IMR-90 (cell line): ENCODE results near the gene EPHA5. TPM values are rescaled to one million over a fixed set of nuclear protein-coding genes. Genes with fewer than 3 reads are reported as not detected.

ENCODE experiments used
- ATAC-seq: fragments of 200-7000 bp; cut with Tn5 transposase; 2 replicates; pipeline ENCODE4 v1.9.1; 2020; ENCODE audit warnings: low read depth, mild to moderate bottlenecking, moderate library complexity
- BruUV-seq: library from RNA; stranded (reverse); fragments of 400-500 nt; replicated peaks from 2 replicates; lab custom pipeline; 2021; lab: Mats Ljungman, UMichigan
- CTCF ChIA-PET: fragments of 300-600 bp; formaldehyde crosslinking; extraction: SDS; loops from one replicate; lab custom pipeline; 2021; ENCODE audit warnings: antibody characterized with exemption; lab: Yijun Ruan, JAX
- POLR2A ChIA-PET: fragments of 300-600 bp; sonication (Branson Sonifier 250); formaldehyde crosslinking; loops from one replicate; lab custom pipeline; 2022; ENCODE audit warnings: antibody characterized with exemption; ENCODE audit not compliant: unreplicated experiment; lab: Charles Lee
- DNase-seq: peaks from one replicate; pipeline ENCODE4 v3.0.0; 2013
- H2AFZ ChIP-seq: replicated peaks from 2 replicates; pipeline ENCODE3; 2013; ENCODE audit warnings: low read length, mild to moderate bottlenecking; ENCODE audit not compliant: poor library complexity
- H2AK5ac ChIP-seq: 2 replicates; pipeline ENCODE4 v1.6.1; 2013; ENCODE audit warnings: low read depth, low read length, inconsistent platforms
- H2AK9ac ChIP-seq: replicated peaks from 2 replicates; pipeline ENCODE3; 2013; ENCODE audit warnings: mild to moderate bottlenecking, low read depth, low read length, moderate library complexity; ENCODE audit not compliant: poor library complexity
- H2BK120ac ChIP-seq: 2 replicates; pipeline ENCODE4 v1.6.1; 2013; ENCODE audit warnings: low read depth, low read length, inconsistent platforms
- H2BK15ac ChIP-seq: 3 replicates; pipeline ENCODE4 v1.6.1; 2013; ENCODE audit warnings: low read depth, low read length, inconsistent platforms
- H2BK20ac ChIP-seq: 2 replicates; pipeline ENCODE4 v1.6.1; 2013; ENCODE audit warnings: low read depth, mild to moderate bottlenecking, inconsistent platforms, low read length, moderate library complexity
- H2BK5ac ChIP-seq: 2 replicates; pipeline ENCODE4 v1.6.1; 2013; ENCODE audit warnings: mild to moderate bottlenecking, low read depth, low read length, inconsistent platforms; ENCODE audit not compliant: poor library complexity, severe bottlenecking
- H3K14ac ChIP-seq: replicated peaks from 2 replicates; pipeline ENCODE4 v1.6.1; 2013; ENCODE audit warnings: low read depth, low read length, inconsistent platforms
- H3K18ac ChIP-seq: 2 replicates; pipeline ENCODE4 v1.6.1; 2013; ENCODE audit warnings: low read depth, low read length, control low read depth
- H3K23ac ChIP-seq: 2 replicates; pipeline ENCODE4 v1.6.1; 2013; ENCODE audit warnings: low read depth, low read length, inconsistent platforms
- H3K27ac ChIP-seq: 2 replicates; pipeline ENCODE4 v1.5.1; 2013; ENCODE audit warnings: mild to moderate bottlenecking, control low read depth, low read length; ENCODE audit not compliant: insufficient read depth
- H3K27me3 ChIP-seq: 2 replicates; pipeline ENCODE4 v1.6.1; 2013; ENCODE audit warnings: low read length; ENCODE audit not compliant: control insufficient read depth, insufficient read depth
- H3K36me3 ChIP-seq: 2 replicates; pipeline ENCODE4 v1.6.1; 2013; ENCODE audit warnings: low read length, mixed read lengths; ENCODE audit not compliant: control insufficient read depth, insufficient read depth
- H3K4ac ChIP-seq: 2 replicates; pipeline ENCODE4 v1.6.1; 2013; ENCODE audit warnings: low read depth, low read length, inconsistent platforms
- H3K4me1 ChIP-seq: 2 replicates; pipeline ENCODE4 v1.6.1; 2013; ENCODE audit warnings: low read length, mixed read lengths; ENCODE audit not compliant: control insufficient read depth, insufficient read depth
- H3K4me2 ChIP-seq: 2 replicates; pipeline ENCODE4 v1.6.1; 2013; ENCODE audit warnings: low read depth, mild to moderate bottlenecking, control low read depth, low read length, moderate library complexity
- H3K4me3 ChIP-seq: 2 replicates; pipeline ENCODE4 v1.5.1; 2013; ENCODE audit warnings: low read depth, mild to moderate bottlenecking, control low read depth, low read length, moderate library complexity; ENCODE audit not compliant: insufficient read depth
- H3K56ac ChIP-seq: 2 replicates; pipeline ENCODE4 v1.6.1; 2013; ENCODE audit warnings: low read length, inconsistent platforms; ENCODE audit not compliant: insufficient read depth; ENCODE audit errors: extremely low read depth
- H3K79me1 ChIP-seq, 2 experiments: 2 replicates each; pipeline ENCODE4 v1.6.1; 2013; ENCODE audit warnings: low read length in 2 of 2, inconsistent platforms in 1 of 2, low read depth in 1 of 2
- H3K9ac ChIP-seq: 2 replicates; pipeline ENCODE4 v1.6.1; 2013; ENCODE audit warnings: low read depth, low read length, control low read depth
- H3K9me1 ChIP-seq: 2 replicates; pipeline ENCODE4 v1.6.1; 2013; ENCODE audit warnings: low read length, inconsistent platforms; ENCODE audit not compliant: insufficient read depth
- H3K9me3 ChIP-seq: 2 replicates; pipeline ENCODE4 v1.6.1; 2013; ENCODE audit warnings: low read length; ENCODE audit not compliant: control insufficient read depth, insufficient read depth
- H4K20me1 ChIP-seq: 2 replicates; pipeline ENCODE4 v1.6.1; 2013; ENCODE audit warnings: low read length, inconsistent platforms; ENCODE audit not compliant: insufficient read depth
- H4K5ac ChIP-seq: 2 replicates; pipeline ENCODE4 v1.6.1; 2013; ENCODE audit warnings: mild to moderate bottlenecking, low read depth, low read length, control low read depth
- H4K8ac ChIP-seq, 2 experiments: 2 replicates each; pipeline ENCODE4 v1.6.1; 2013; ENCODE audit warnings: low read depth in 2 of 2, low read length in 2 of 2, control low read depth in 1 of 2, inconsistent platforms in 1 of 2
- H4K91ac ChIP-seq: 2 replicates; pipeline ENCODE4 v1.6.1; 2013; ENCODE audit warnings: low read depth, low read length, inconsistent platforms; ENCODE audit not compliant: insufficient read depth
- BHLHE40 ChIP-seq: fragments of 150-350 bp; IDR thresholded peaks from 2 replicates; pipeline ENCODE4 v1.6.1; 2016; ENCODE audit warnings: mild to moderate bottlenecking, low read depth, low read length
- CEBPB ChIP-seq: IDR thresholded peaks from 2 replicates; pipeline ENCODE4 v1.6.1; 2012; ENCODE audit warnings: low read depth, low read length, improper control_type of control experiment
- CHD1 ChIP-seq: IDR thresholded peaks from 2 replicates; pipeline ENCODE4 v1.6.1; 2012; ENCODE audit warnings: low read depth, low read length, improper control_type of control experiment
- CTCF ChIP-seq: conservative IDR thresholded peaks from 2 replicates; pipeline ENCODE4 v1.5.1; 2012; ENCODE audit warnings: mild to moderate bottlenecking, low read depth, low read length, improper control_type of control experiment
- FOS ChIP-seq: fragments of 150-350 bp; IDR thresholded peaks from 2 replicates; pipeline ENCODE4 v1.6.1; 2016; ENCODE audit warnings: low read depth, low read length
- MAFK ChIP-seq: IDR thresholded peaks from 2 replicates; pipeline ENCODE4 v1.6.1; 2012; ENCODE audit warnings: low read depth, low read length, improper control_type of control experiment
- MAZ ChIP-seq: IDR thresholded peaks from 2 replicates; pipeline ENCODE4 v1.6.1; 2012; ENCODE audit warnings: low read depth, mild to moderate bottlenecking, low read length, improper control_type of control experiment, moderate library complexity, borderline replicate concordance
- MXI1 ChIP-seq: IDR thresholded peaks from 2 replicates; pipeline ENCODE4 v1.6.1; 2012; ENCODE audit warnings: low read depth, mild to moderate bottlenecking, low read length, moderate library complexity, borderline replicate concordance
- NFE2L2 ChIP-seq: fragments of 150-350 bp; IDR thresholded peaks from 2 replicates; pipeline ENCODE4 v1.6.1; 2016; ENCODE audit warnings: low read depth, mild to moderate bottlenecking, low read length
- POLR2A ChIP-seq: IDR thresholded peaks from 2 replicates; pipeline ENCODE4 v1.6.1; 2012; ENCODE audit warnings: mild to moderate bottlenecking, low read depth, low read length
- RAD21 ChIP-seq: IDR thresholded peaks from 2 replicates; pipeline ENCODE4 v1.6.1; 2012; ENCODE audit warnings: low read length, improper control_type of control experiment
- RCOR1 ChIP-seq: IDR thresholded peaks from 2 replicates; pipeline ENCODE4 v1.6.1; 2012; ENCODE audit warnings: mild to moderate bottlenecking, low read length, improper control_type of control experiment; ENCODE audit not compliant: insufficient replicate concordance
- RFX5 ChIP-seq: IDR thresholded peaks from 2 replicates; pipeline ENCODE4 v1.8.0; 2012; ENCODE audit warnings: low read depth, mild to moderate bottlenecking, low read length, moderate library complexity
- SMC3 ChIP-seq: fragments of 150-350 bp; IDR thresholded peaks from 2 replicates; pipeline ENCODE4 v1.6.1; 2016; ENCODE audit warnings: low read depth, mild to moderate bottlenecking, antibody characterized with exemption, low read length, moderate library complexity
- WGBS, 2 experiments: methylation state at CpG; one replicate each; pipeline versions ENCODE4 v1.1.5 to v1.1.7; 2013; ENCODE audit warnings: missing lambda C conversion rate in 2 of 2; ENCODE audit not compliant: insufficient read length in 1 of 2; ENCODE audit errors: extremely low coverage in 2 of 2; 5-methylcytosine and 5-hydroxymethylcytosine counted together
- dilution Hi-C: fragments of 300-500 bp; cut with HindIII; formaldehyde crosslinking; loops from one replicate; pipeline ENCODE4 v1.14.3; 2018; ENCODE audit warnings: low sequenced_read_pairs; ENCODE audit not compliant: unreplicated experiment
- in situ Hi-C: fragments of 300-500 bp; cut with MboI; formaldehyde crosslinking; loops from 3 replicates; pipeline ENCODE4 v1.14.3; 2019; ENCODE audit warnings: low sequenced_read_pairs, inconsistent platforms, mixed read lengths
- intact Hi-C: fragments of 100-400 bp; cut with micrococcal nuclease; formaldehyde crosslinking; loops from 2 replicates; pipeline ENCODE4 v1.10.0; 2022
- polyA plus RNA-seq, 3 experiments: library from polyadenylated mRNA; depleted of rRNA; stranded (reverse); fragments of >200 nt; gene quantifications; 2 replicates each; pipeline ENCODE4 v1.2.3, GENCODE V29; 2012; ENCODE audit warnings: low replicate concordance in 1 of 3
- total RNA-seq: library from RNA; depleted of rRNA; stranded (reverse); fragments of >200 nt; gene quantifications from 2 replicates; pipeline ENCODE4 v1.2.3, GENCODE V29; 2012
- TF ChIP-seq, protein P1 (sequence below): fragments of 150-350 bp; IDR thresholded peaks from 2 replicates; pipeline ENCODE4 v1.6.1; 2016; ENCODE audit warnings: low read depth, mild to moderate bottlenecking, low read length, moderate library complexity, borderline replicate concordance
- TF ChIP-seq, protein P2 (sequence below): fragments of 150-350 bp; IDR thresholded peaks from 2 replicates; pipeline ENCODE4 v1.6.1; 2017; ENCODE audit warnings: mild to moderate bottlenecking, antibody characterized with exemption, low read length, low read depth

EPHA5 gene
- total and polyA plus RNA-seq, 2 of the 4 experiments (the other 2 are of a cell fraction) = 0.07 to 0.18 TPM

GRCh38 chr4:65538571-65538970, 131.7 kb downstream of the EPHA5 start:
- no peak overlapping the region for H3K56ac ChIP-seq
- no peak overlapping the region for H2BK20ac ChIP-seq
- H4K91ac ChIP-seq = no peak overlapping the region
- H3K9me3 ChIP-seq = no peaks in the 10 kb centered on the region
- no peak overlapping the region for H3K9ac ChIP-seq
- WGBS, 2 experiments = no CpG with 5 or more reads among the region's 3 CpGs
- DNase-seq (peak; percentile 0), ATAC-seq (no peak)
- no peak overlapping the region for H3K4me3 ChIP-seq
- H2AFZ ChIP-seq = no peak overlapping the region
- no peaks in the 10 kb centered on the region for H3K4me1 ChIP-seq
- no peaks in the 10 kb centered on the region for H3K36me3 ChIP-seq
- no peak overlapping the region for H4K5ac ChIP-seq
- BruUV-seq = no TSS peak
- dilution Hi-C loops (no loop called here), in situ Hi-C loops (no loop called here), intact Hi-C loops (no loop called here)
- no peak overlapping the region for H3K14ac ChIP-seq
- CTCF ChIA-PET = interaction anchor here (0.8 kb wide), 1 partner anchor 42 kb away, joined by 4 read pairs; no protein-coding TSS in a partner anchor
- no peak overlapping the region for H2AK5ac ChIP-seq
- POLR2A ChIA-PET = no interaction called here
- no peak overlapping the region for H2AK9ac ChIP-seq
- no peak overlapping the region for H3K23ac ChIP-seq
- H2BK5ac ChIP-seq = no peak overlapping the region
- TF ChIP-seq MAFK (no peak), MXI1 (no peak), RFX5 (no peak), CTCF (no peak), BHLHE40 (no peak), CHD1 (no peak), SMC3 (no peak), POLR2A (no peak), NFE2L2 (no peak), FOS (no peak), CEBPB (no peak), MAZ (no peak), RAD21 (no peak), RCOR1 (no peak)
- TF ChIP-seq, protein P1, sequence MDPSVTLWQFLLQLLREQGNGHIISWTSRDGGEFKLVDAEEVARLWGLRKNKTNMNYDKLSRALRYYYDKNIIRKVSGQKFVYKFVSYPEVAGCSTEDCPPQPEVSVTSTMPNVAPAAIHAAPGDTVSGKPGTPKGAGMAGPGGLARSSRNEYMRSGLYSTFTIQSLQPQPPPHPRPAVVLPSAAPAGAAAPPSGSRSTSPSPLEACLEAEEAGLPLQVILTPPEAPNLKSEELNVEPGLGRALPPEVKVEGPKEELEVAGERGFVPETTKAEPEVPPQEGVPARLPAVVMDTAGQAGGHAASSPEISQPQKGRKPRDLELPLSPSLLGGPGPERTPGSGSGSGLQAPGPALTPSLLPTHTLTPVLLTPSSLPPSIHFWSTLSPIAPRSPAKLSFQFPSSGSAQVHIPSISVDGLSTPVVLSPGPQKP = no peak
- TF ChIP-seq, protein P2, sequence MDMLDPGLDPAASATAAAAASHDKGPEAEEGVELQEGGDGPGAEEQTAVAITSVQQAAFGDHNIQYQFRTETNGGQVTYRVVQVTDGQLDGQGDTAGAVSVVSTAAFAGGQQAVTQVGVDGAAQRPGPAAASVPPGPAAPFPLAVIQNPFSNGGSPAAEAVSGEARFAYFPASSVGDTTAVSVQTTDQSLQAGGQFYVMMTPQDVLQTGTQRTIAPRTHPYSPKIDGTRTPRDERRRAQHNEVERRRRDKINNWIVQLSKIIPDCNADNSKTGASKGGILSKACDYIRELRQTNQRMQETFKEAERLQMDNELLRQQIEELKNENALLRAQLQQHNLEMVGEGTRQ = no peak
- no peaks in the 10 kb centered on the region for H4K20me1 ChIP-seq
- no peaks in the 10 kb centered on the region for H3K9me1 ChIP-seq
- no peak overlapping the region for H3K4ac ChIP-seq
- no peaks in the 10 kb centered on the region for H3K27me3 ChIP-seq
- H2BK15ac ChIP-seq = no peak overlapping the region
- H4K8ac ChIP-seq = no peak overlapping the region
- no peak overlapping the region for H3K18ac ChIP-seq
- H3K27ac ChIP-seq = no peak overlapping the region
- no peaks in the 10 kb centered on the region for H3K79me1 ChIP-seq
- no peak overlapping the region for H2BK120ac ChIP-seq
- no peak overlapping the region for H3K4me2 ChIP-seq
